ENCODE results near the gene GMPPB.

DNA sequence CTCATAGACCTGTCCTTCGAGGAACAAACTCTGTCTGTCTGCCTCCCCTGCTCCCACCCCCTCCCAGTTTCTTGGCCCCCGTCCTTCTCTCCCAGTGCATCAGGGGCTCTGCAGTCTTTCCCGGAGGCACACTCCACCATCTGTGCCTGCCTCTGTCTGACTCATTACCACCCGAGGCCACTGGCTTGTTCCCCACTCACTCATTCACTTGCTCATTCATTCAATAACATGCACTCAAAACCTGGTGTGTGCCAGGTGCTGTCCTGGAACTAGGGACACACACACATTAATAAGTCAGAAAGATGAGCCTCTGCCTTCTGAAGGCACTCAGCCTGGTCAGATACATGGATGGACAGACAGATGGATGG is 16.7 kb downstream of the GMPPB start:
- TF ChIP-seq, protein P1, sequence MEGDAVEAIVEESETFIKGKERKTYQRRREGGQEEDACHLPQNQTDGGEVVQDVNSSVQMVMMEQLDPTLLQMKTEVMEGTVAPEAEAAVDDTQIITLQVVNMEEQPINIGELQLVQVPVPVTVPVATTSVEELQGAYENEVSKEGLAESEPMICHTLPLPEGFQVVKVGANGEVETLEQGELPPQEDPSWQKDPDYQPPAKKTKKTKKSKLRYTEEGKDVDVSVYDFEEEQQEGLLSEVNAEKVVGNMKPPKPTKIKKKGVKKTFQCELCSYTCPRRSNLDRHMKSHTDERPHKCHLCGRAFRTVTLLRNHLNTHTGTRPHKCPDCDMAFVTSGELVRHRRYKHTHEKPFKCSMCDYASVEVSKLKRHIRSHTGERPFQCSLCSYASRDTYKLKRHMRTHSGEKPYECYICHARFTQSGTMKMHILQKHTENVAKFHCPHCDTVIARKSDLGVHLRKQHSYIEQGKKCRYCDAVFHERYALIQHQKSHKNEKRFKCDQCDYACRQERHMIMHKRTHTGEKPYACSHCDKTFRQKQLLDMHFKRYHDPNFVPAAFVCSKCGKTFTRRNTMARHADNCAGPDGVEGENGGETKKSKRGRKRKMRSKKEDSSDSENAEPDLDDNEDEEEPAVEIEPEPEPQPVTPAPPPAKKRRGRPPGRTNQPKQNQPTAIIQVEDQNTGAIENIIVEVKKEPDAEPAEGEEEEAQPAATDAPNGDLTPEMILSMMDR (IDR thresholded peaks at IDR 0.05; ENCODE audit: low read depth, low read length, missing input control), result no peak
- no peak for TF ChIP-seq YY1 (IDR thresholded peaks at IDR 0.05)
- TF ChIP-seq RXRA (IDR thresholded peaks at IDR 0.05), result no peak
- TF ChIP-seq, protein P2, sequence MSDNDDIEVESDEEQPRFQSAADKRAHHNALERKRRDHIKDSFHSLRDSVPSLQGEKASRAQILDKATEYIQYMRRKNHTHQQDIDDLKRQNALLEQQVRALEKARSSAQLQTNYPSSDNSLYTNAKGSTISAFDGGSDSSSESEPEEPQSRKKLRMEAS (IDR thresholded peaks at IDR 0.05), result no peak
- TF ChIP-seq TAF1 (conservative IDR thresholded peaks at IDR 0.05), result no peak
- TF ChIP-seq JUND (IDR thresholded peaks at IDR 0.05), result no peak
- TF ChIP-seq EGR1 (IDR thresholded peaks at IDR 0.05; ENCODE audit: low read depth in 2 of 2), result no peak
- no peak for TF ChIP-seq ATF3 (IDR thresholded peaks at IDR 0.05)
- TF ChIP-seq REST (IDR thresholded peaks at IDR 0.05), result no peak
- no peak for TF ChIP-seq HNF4G (IDR thresholded peaks at IDR 0.05)
- no peak for TF ChIP-seq RAD21 (IDR thresholded peaks at IDR 0.05)

All from liver (tissue), 3 donors.